A673 (cell line): Measurements from ENCODE around the gene SPIC. TPM values are rescaled to one million over a fixed set of nuclear protein-coding genes. Genes with fewer than 3 reads are reported as not detected.

ENCODE experiments used
- Bru-seq: library from RNA; stranded (reverse); fragments of 400-500 nt; gene quantifications from one replicate; lab custom pipeline; 2021; lab: Mats Ljungman, UMichigan
- BruChase-seq, 2 experiments: library from RNA; stranded (reverse); fragments of 400-500 nt; gene quantifications; one replicate each; lab custom pipeline; 2021; lab: Mats Ljungman, UMichigan
- BruUV-seq: library from RNA; stranded (reverse); fragments of 400-500 nt; replicated peaks from 2 replicates; lab custom pipeline; 2021; lab: Mats Ljungman, UMichigan
- CTCF ChIA-PET: fragments of 300-600 bp; sonication (Branson Sonifier 250); formaldehyde crosslinking; loops from one replicate; lab custom pipeline; 2022; ENCODE audit warnings: antibody characterized with exemption; lab: Charles Lee
- POLR2A ChIA-PET: fragments of 300-600 bp; sonication (Branson Sonifier 250); formaldehyde crosslinking; loops from one replicate; lab custom pipeline; 2022; ENCODE audit warnings: antibody characterized with exemption; ENCODE audit not compliant: low non-redundant PET; lab: Charles Lee
- DNase-seq: peaks from one replicate; pipeline ENCODE4 v3.0.0-alpha.2; 2015; ENCODE audit warnings: low spot score
- H3K27ac ChIP-seq: fragments of 200-600 bp; sonication (generic); 2 replicates; pipeline ENCODE4 v1.5.1; 2016; ENCODE audit warnings: mixed run types, low read depth, mild to moderate bottlenecking, mixed read lengths, antibody characterized with exemption, low read length; ENCODE audit not compliant: poor library complexity, severe bottlenecking
- H3K27me3 ChIP-seq: fragments of 200-600 bp; sonication (generic); replicated peaks from 2 replicates; pipeline ENCODE4 v1.6.1; 2017; ENCODE audit warnings: mixed run types, low read depth, mild to moderate bottlenecking, mixed read lengths, antibody characterized with exemption, low read length; ENCODE audit not compliant: insufficient read depth, poor library complexity
- H3K36me3 ChIP-seq: fragments of 200-600 bp; sonication (generic); 2 replicates; pipeline ENCODE4 v1.6.1; 2016; ENCODE audit warnings: mixed run types, mild to moderate bottlenecking, mixed read lengths, antibody characterized with exemption, low read length; ENCODE audit not compliant: insufficient read depth, poor library complexity, severe bottlenecking
- H3K4me1 ChIP-seq: fragments of 200-600 bp; sonication (generic); 2 replicates; pipeline ENCODE4 v1.6.1; 2017; ENCODE audit warnings: mixed run types, mild to moderate bottlenecking, mixed read lengths, antibody characterized with exemption, low read length; ENCODE audit not compliant: insufficient read depth, poor library complexity, severe bottlenecking
- H3K4me3 ChIP-seq: fragments of 200-600 bp; sonication (generic); 2 replicates; pipeline ENCODE4 v1.5.1; 2016; ENCODE audit warnings: low read depth, mixed run types, mild to moderate bottlenecking, mixed read lengths, low read length; ENCODE audit not compliant: poor library complexity, severe bottlenecking
- H3K9me3 ChIP-seq: fragments of 200-600 bp; sonication (generic); 2 replicates; pipeline ENCODE4 v1.6.1; 2016; ENCODE audit warnings: mixed run types, low read depth, mild to moderate bottlenecking, mixed read lengths, antibody characterized with exemption, low read length; ENCODE audit not compliant: poor library complexity, severe bottlenecking
- EZH2 ChIP-seq: fragments of 200-600 bp; sonication (generic); IDR thresholded peaks from 2 replicates; pipeline ENCODE4 v1.6.1; 2017; ENCODE audit warnings: borderline replicate concordance, low read depth, mild to moderate bottlenecking, mixed read lengths, antibody characterized with exemption, low read length; ENCODE audit not compliant: poor library complexity, severe bottlenecking
- intact Hi-C: fragments of 100-400 bp; cut with micrococcal nuclease; formaldehyde crosslinking; loops from one replicate; pipeline ENCODE4 v1.10.0; 2022; ENCODE audit not compliant: unreplicated experiment
- long read RNA-seq: library from polyadenylated mRNA; stranded (forward); transcript quantifications from one replicate; pipeline ENCODE4 v2.0.0, GENCODE V29; 2022
- total RNA-seq: library from RNA; stranded (reverse); gene quantifications from 2 replicates; pipeline ENCODE4 v1.2.3, GENCODE V29; 2021
- TF ChIP-seq, protein P1 (sequence below): fragments of 300-800, 200-600 bp; sonication (generic); conservative IDR thresholded peaks from 2 replicates; pipeline ENCODE4 v1.5.1; 2017; ENCODE audit warnings: low read depth, mild to moderate bottlenecking, antibody characterized with exemption, low read length, moderate library complexity, mixed read lengths

The SPIC gene
- total RNA-seq (not detected in 2 replicates), Bru-seq, nascent RNA (not detected), BruChase-seq, experiment 1, labeled RNA remaining after a 2-hour chase (not detected), BruChase-seq, experiment 2, labeled RNA remaining after a 6-hour chase (not detected)
- long read RNA-seq: 0 reads

DNA sequence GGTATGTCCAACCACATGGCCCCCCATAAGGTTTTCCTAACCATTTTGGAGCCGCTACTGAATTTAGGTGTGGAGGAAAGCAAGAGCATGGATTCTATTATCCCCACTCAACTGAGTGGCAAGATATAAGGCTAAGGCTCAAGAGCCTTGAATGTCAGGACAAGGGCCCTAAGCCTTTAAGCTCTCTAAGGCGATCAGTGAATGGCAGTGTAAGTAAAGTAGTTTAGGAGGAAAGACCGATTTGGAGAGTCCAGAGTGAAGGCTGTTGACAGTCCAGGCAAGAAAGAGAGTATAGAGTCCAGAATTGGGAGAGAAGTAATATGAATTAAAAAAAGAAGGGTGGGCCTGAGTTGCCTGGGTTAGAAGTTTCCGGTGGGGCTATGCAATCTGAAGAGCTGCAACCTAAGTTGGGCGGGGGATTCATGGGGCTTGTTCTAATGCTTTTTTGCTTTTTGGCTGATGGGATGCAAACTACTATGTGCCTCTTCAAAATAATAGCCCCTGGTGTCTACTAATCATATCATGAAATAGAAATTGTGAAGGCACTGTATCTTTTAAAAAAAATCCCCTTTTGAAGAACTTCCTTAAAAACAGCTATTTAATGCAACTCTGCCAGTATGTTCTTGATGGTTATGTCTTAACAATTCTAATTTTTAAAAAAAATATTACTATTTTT is at the start of gene SPIC:
SPIC (plus strand) TSS at position 626 of the 676 bp plus-strand sequence. CDS start 1,569 bp downstream, outside the sequence.
- intact Hi-C loops: no loop called here
- CTCF ChIA-PET: no interaction called here

DNA sequence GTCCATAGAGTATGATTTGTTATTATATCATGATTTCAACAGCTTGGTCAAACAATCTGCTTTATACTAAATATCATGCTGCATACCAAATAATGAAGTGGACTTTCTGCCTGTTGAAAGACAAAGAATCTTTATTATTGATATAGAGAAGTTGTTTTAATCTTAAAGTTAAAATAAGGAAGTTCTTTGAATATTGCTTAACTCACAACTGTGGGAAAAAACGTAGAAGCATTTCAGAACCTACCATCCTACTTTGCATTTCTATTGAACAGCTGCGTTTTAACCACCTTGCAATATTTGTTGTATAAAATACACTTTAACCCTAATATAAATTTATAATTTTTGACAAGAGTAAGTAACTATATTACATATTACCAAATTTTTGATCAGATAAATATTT is 44.7 kb upstream of the SPIC start:
- ChIA-PET CTCF (interaction anchor here (0.5 kb wide), 1 partner anchor 41 kb away, joined by 9 read pairs; no protein-coding TSS in a partner anchor), POLR2A (interaction anchor here (0.6 kb wide), 1 partner anchor 834 kb away, joined by 4 read pairs; no protein-coding TSS in a partner anchor)
- intact Hi-C loops: no loop called here
- no peak for DNase-seq
- H3K36me3 ChIP-seq: no peaks in the 10 kb centered on the region
- no peak overlapping the region for H3K4me3 ChIP-seq
- H3K4me1 ChIP-seq: no peaks in the 10 kb centered on the region
- H3K27me3 ChIP-seq: no peaks in the 10 kb centered on the region
- TF ChIP-seq, protein P1, sequence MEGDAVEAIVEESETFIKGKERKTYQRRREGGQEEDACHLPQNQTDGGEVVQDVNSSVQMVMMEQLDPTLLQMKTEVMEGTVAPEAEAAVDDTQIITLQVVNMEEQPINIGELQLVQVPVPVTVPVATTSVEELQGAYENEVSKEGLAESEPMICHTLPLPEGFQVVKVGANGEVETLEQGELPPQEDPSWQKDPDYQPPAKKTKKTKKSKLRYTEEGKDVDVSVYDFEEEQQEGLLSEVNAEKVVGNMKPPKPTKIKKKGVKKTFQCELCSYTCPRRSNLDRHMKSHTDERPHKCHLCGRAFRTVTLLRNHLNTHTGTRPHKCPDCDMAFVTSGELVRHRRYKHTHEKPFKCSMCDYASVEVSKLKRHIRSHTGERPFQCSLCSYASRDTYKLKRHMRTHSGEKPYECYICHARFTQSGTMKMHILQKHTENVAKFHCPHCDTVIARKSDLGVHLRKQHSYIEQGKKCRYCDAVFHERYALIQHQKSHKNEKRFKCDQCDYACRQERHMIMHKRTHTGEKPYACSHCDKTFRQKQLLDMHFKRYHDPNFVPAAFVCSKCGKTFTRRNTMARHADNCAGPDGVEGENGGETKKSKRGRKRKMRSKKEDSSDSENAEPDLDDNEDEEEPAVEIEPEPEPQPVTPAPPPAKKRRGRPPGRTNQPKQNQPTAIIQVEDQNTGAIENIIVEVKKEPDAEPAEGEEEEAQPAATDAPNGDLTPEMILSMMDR: no peak
- no peak for TF ChIP-seq EZH2
- H3K9me3 ChIP-seq: no peaks in the 10 kb centered on the region
- no peak overlapping the region for H3K27ac ChIP-seq
- BruUV-seq: no TSS peak

More for the DNA sequence above, at the start of gene SPIC:
- POLR2A ChIA-PET: no interaction called here
- Histone ChIP-seq H3K4me1 (no peaks in the 10 kb centered on the region), H3K9me3 (no peaks in the 10 kb centered on the region), H3K27me3 (no peaks in the 10 kb centered on the region), H3K4me3 (no peak within 1 kb of the TSS), H3K36me3 (no peaks in the 10 kb centered on the region), H3K27ac (no peak within 1 kb of the TSS)
- BruUV-seq: no TSS peak
- no peak for DNase-seq
- TF ChIP-seq, protein P1: no peak
- no peak for TF ChIP-seq EZH2

DNA sequence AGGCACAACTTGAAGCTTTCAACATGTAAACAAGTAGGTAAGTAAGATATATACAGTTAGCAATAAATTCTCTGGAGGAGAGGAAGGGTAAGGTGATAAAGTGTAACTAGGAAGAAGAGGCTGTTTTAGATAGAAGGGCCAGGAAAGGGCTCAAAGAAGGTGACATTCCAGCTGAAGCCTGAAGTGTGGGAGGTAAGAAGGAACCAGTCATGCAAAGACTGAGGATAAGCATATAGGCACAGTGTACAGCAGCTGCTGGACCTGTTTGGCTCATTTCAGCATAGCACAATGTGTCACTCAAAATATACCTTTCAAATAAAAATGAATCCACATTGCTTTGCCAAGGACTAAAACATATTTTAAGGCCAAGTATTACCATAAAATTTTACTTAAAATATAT is 39.0 kb upstream of the SPIC start:
- Histone ChIP-seq H3K27ac (no peak overlapping the region), H3K9me3 (no peaks in the 10 kb centered on the region), H3K27me3 (no peaks in the 10 kb centered on the region), H3K4me1 (no peaks in the 10 kb centered on the region), H3K4me3 (no peak overlapping the region), H3K36me3 (no peaks in the 10 kb centered on the region)
- ChIA-PET POLR2A (no interaction called here), CTCF (interaction anchor here (0.7 kb wide), 2 partner anchors 847 to 1305 kb away, joined by 5 to 6 read pairs; no protein-coding TSS in a partner anchor)
- TF ChIP-seq EZH2: no peak
- TF ChIP-seq, protein P1: no peak
- no TSS peak for BruUV-seq
- intact Hi-C loops: no loop called here
- no peak for DNase-seq
